ENCODE measurements around the gene SFSWAP. TPM values are rescaled to one million over a fixed set of nuclear protein-coding genes. Genes with fewer than 3 reads are reported as not detected.

Gene SFSWAP
- total RNA-seq, 1 donor from 2014 or later, result 60.1 TPM

DNA sequence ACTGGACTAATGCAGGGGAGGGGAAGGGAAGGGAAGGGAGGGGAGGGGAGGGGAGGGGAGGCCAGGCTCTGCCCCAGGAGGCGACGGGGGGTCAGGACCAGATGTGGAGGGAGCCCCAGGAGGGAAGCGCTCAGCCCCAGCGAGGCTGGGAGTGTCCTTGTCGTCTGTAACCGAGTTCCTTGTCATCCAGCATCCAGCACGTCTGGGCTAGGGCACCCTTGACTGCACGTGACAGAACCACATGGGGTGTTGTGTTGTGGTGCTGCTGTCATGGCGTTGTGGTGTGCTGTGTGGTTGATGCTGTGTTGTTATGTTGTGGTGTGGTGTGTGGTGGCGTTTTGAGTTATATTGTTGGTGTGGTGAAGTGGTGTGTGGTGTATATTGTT is 28.4 kb upstream of the SFSWAP start:
- peak; percentile 43 for DNase-seq (ENCODE audit: low spot score)

DNA sequence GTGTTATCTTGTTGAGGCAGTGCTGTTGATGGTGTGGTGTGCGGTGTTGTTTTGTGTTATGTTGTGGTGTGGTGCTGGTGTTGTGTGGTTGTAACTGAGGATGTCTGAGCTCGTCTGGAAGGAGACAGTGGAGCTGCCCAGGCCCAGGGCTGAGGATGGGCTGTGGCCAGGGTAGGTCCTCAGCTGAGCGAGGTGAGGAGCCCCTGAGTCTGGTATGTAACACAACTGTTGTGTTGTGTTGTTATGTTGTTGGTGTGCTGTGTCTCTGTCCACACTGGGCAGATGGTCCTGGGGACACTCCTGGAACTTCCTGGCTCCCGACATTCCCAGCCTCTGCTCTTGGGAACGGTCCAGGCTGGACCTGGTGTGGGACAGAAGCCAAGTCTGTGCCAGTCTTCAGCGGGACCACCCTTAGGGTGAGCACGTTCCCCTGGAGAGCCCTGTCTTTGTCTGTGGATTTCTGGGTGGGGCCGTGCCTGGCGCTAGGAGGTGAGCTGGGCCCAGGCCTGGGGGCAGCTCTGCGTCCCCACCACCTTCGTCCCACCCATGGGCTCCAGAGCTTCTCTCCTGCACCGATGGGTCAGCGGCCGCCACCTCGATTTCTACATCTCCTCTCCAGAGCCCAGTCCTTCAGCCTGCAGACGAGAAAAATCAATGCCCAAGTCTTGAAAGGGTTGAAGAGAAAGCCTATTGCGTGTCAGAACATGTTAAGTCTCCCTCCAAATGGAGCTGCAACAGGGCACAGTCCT is 27.4 kb upstream of the SFSWAP start:
- intact Hi-C loops (cut with micrococcal nuclease), result loop anchor here (10.0 kb wide), 1 partner anchor 79 kb away; no protein-coding TSS in a partner anchor
- H3K4me3 Mint-ChIP-seq (ENCODE audit: low read depth), result no peak overlapping the region
- H3K27me3 Mint-ChIP-seq (ENCODE audit: low read depth), result no peaks in the 10 kb centered on the region
- H3K9me3 Mint-ChIP-seq, result peaks cover 6% of the 10 kb centered on the region
- H3K27ac Mint-ChIP-seq, result peak overlapping the region; percentile 5
- H3K36me3 Mint-ChIP-seq (ENCODE audit: low read depth), result no peaks in the 10 kb centered on the region
- DNase-seq (ENCODE audit: low spot score), result no peak
- peaks cover 16% of the 10 kb centered on the region for H3K4me1 Mint-ChIP-seq (ENCODE audit: low read depth)

More for the DNA sequence above, 28.4 kb upstream of the SFSWAP start:
- H3K27ac Mint-ChIP-seq, result peak overlapping the region; percentile 5
- H3K4me1 Mint-ChIP-seq (ENCODE audit: low read depth), result peaks cover 16% of the 10 kb centered on the region
- intact Hi-C loops (cut with micrococcal nuclease), result loop anchor here (1.0 to 10.0 kb wide), 2 partner anchors 78 to 212 kb away; partner anchors contain the start of gene ULK1
- no peaks in the 10 kb centered on the region for H3K27me3 Mint-ChIP-seq (ENCODE audit: low read depth)
- no peak overlapping the region for H3K4me3 Mint-ChIP-seq (ENCODE audit: low read depth)
- no peaks in the 10 kb centered on the region for H3K36me3 Mint-ChIP-seq (ENCODE audit: low read depth)
- H3K9me3 Mint-ChIP-seq, result no peaks in the 10 kb centered on the region

DNA sequence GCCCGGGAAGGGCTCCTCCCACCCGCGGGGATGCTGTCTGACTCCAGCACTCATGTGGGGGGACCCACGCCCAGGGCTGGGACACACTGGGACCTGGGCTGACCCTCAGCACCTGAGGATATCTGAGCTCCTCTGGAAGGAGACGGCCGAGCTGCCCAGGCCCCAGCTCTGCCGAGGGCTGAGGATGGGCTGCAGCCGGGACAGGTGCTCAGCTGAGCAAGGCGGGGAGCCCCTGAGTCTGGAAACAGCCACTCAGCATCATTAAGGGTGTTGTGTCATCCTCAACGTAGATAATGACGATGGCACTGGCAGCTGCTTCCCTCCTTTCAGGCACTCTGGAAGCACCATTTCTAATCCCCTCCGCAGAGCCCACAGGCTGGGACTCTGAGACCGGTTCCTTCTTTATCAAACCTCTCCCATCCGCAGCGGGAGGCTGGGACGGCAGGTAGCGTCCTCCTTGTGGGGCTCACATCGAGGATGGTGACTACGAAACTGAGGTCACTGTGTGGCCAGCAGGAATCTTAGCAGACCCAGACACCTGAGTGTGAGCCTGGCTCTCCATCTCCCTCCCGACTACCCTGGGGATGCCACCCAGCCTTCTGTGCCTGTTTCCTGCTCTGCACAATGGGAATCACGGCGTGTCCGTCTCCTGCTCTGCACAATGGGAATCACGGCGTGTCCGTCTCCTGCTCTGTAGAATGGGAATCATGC is 26.7 kb upstream of the SFSWAP start:
- H3K36me3 Mint-ChIP-seq (ENCODE audit: low read depth), result no peaks in the 10 kb centered on the region
- peaks cover 12% of the 10 kb centered on the region for H3K9me3 Mint-ChIP-seq
- H3K4me3 Mint-ChIP-seq (ENCODE audit: low read depth), result no peak overlapping the region
- no peak overlapping the region for H3K27ac Mint-ChIP-seq
- intact Hi-C loops (cut with micrococcal nuclease), result loop anchor here (10.0 kb wide), 1 partner anchor 79 kb away; no protein-coding TSS in a partner anchor
- no peaks in the 10 kb centered on the region for H3K27me3 Mint-ChIP-seq (ENCODE audit: low read depth)
- peaks cover 16% of the 10 kb centered on the region for H3K4me1 Mint-ChIP-seq (ENCODE audit: low read depth)
- DNase-seq (ENCODE audit: low spot score), result no peak

DNA sequence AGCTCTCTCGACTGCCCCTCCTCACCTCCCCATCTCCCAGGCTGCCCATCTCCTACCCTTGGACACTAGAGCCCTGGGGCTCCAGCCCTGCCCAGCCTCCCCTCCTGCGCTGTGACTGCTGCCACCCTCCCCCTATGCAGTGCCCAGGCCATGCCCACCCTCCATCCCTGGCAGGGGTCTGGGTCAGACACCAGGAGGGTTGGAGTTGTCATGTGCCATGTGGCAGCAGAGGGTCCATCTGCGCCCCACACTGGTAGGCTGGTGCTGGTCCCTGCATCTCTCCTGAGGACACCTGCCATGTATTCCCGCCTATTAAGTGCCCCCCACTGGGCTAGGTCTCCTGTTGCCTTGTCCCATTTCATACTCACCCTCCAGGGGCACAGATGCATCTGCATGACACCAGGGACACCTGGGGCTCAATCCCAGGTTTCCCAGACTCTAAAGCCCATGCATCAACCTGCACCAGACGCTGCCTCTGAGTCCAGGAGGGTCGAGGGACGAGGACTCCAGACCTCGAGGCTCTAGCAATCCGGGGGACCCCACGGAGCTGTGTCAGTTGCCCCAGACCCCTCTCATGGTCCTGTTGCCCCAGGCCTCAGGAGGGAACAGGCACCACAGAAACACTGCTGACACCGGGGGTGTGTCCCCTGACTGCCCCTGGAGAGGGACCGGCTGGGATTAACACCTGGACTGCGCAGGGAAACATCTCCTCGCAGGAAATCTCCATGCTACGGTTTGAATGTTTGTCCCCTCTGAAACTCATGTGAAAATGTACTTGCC is 23.4 kb upstream of the SFSWAP start:
- H3K4me1 Mint-ChIP-seq (ENCODE audit: low read depth), result peaks cover 6% of the 10 kb centered on the region

DNA sequence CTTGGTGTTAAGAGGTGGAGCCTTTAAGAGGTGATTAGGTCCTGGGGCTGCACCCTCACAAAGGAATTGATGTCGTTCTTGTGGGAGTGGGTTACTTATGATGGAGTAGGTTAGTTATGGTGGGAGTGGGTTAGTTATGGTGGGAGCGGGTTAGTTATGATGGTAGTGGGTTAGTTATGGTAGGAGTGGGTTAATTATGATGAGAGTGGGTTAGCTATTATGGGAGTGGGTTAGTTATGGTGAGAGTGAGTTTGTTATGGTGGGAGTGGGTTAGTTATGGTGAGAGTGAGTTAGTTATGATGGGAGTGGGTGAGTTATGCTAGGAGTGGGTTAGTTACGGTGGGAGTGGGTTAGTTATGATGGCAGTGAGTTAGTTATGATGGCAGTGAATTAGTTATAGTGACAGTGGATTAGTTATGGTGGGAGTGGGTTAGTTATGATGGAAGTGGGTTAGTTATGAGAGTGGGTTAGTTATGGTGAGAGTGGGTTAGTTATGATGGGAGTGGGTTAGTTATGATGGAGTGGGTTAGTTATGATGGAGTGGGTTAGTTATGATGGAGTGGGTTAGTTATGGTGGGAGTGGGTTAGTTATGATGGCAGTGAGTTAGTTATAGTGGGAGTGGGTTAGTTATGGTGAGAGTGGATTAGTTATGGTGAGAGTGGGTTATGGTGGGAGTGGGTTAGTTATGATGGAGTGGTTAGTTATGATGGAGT is 22.6 kb upstream of the SFSWAP start:
- no peak overlapping the region for H3K4me3 Mint-ChIP-seq (ENCODE audit: low read depth)
- no peaks in the 10 kb centered on the region for H3K4me1 Mint-ChIP-seq (ENCODE audit: low read depth)
- intact Hi-C loops (cut with micrococcal nuclease), result loop anchor here (10.0 kb wide), 1 partner anchor 83 kb away; no protein-coding TSS in a partner anchor
- H3K36me3 Mint-ChIP-seq (ENCODE audit: low read depth), result no peaks in the 10 kb centered on the region
- DNase-seq (ENCODE audit: low spot score), result no peak
- no peak overlapping the region for H3K27ac Mint-ChIP-seq
- H3K9me3 Mint-ChIP-seq, result peaks cover 12% of the 10 kb centered on the region
- H3K27me3 Mint-ChIP-seq (ENCODE audit: low read depth), result no peaks in the 10 kb centered on the region

More for the DNA sequence above, 23.4 kb upstream of the SFSWAP start:
- no peak for DNase-seq (ENCODE audit: low spot score)
- Mint-ChIP-seq H3K4me3 (ENCODE audit: low read depth) (no peak overlapping the region), H3K36me3 (ENCODE audit: low read depth) (no peaks in the 10 kb centered on the region), H3K27ac (no peak overlapping the region), H3K27me3 (ENCODE audit: low read depth) (no peaks in the 10 kb centered on the region), H3K9me3 (peaks cover 12% of the 10 kb centered on the region)
- intact Hi-C loops (cut with micrococcal nuclease), result loop anchor here (10.0 kb wide), 1 partner anchor 83 kb away; no protein-coding TSS in a partner anchor

DNA sequence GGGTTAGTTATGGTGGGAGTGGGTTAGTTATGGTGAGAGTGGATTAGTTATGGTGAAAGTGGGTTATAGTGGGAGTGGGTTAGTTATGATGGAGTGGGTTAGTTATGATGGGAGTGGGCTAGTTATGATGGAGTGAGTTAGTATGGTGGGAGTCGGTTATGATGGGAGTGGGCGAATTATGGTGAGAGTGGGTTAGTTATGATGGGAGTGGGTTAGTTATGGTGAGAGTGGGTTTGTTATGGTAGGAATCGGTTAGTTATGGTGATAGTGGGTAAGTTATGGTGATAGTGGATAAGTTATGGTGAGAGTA is 22.1 kb upstream of the SFSWAP start:
- H3K4me3 Mint-ChIP-seq (ENCODE audit: low read depth), result no peak overlapping the region
- DNase-seq (ENCODE audit: low spot score), result no peak
- no peaks in the 10 kb centered on the region for H3K4me1 Mint-ChIP-seq (ENCODE audit: low read depth)
- H3K27ac Mint-ChIP-seq, result no peak overlapping the region
- no peaks in the 10 kb centered on the region for H3K27me3 Mint-ChIP-seq (ENCODE audit: low read depth)
- H3K36me3 Mint-ChIP-seq (ENCODE audit: low read depth), result no peaks in the 10 kb centered on the region
- peaks cover 12% of the 10 kb centered on the region for H3K9me3 Mint-ChIP-seq
- intact Hi-C loops (cut with micrococcal nuclease), result loop anchor here (10.0 kb wide), 1 partner anchor 84 kb away; no protein-coding TSS in a partner anchor

DNA sequence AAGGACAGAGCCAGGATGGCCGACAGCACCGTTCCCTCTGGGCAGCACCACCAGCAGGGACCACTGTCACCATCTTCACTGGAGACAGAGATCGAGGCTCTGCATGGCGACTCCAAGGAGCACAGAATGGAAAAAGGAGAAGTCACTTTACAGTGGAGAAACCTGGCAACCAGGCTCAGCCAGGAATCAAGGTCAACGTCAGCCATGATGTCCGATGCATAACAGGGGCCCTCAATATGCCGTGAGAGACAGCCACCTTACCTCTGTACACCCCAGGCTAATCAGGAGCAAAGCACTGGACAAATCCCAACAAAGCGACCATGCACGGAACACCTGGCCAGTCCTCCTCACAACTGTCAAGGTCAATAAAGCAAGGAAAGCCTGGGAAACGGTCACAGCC is 20.6 kb upstream of the SFSWAP start:
- Mint-ChIP-seq H3K27ac (no peak overlapping the region), H3K4me3 (ENCODE audit: low read depth) (no peak overlapping the region), H3K9me3 (peaks cover 12% of the 10 kb centered on the region), H3K36me3 (ENCODE audit: low read depth) (no peaks in the 10 kb centered on the region), H3K4me1 (ENCODE audit: low read depth) (no peaks in the 10 kb centered on the region), H3K27me3 (ENCODE audit: low read depth) (no peaks in the 10 kb centered on the region)
- DNase-seq (ENCODE audit: low spot score), result no peak
- intact Hi-C loops (cut with micrococcal nuclease), result no loop called here

DNA sequence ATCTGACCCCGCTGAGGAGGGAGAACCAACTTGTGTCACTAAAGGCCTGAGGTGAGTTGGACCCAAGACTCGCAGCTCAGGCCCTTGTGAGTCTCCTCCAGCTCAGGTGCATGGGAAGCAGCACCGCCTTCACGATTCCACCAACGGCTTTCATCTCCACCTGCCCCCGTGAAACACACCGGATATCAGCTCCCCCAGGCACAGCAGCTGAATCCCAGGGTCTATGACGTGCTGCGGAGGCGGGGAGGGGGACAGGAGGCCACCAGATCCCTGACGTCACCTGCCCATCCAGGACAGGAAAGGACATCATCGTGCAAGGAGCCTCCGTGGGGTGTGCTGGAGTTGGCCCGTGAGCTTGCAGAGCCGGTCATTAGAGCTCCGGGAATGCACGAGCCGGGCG is 18.5 kb upstream of the SFSWAP start:
- Mint-ChIP-seq H3K4me1 (ENCODE audit: low read depth) (no peaks in the 10 kb centered on the region), H3K4me3 (ENCODE audit: low read depth) (no peak overlapping the region), H3K27ac (no peak overlapping the region), H3K27me3 (ENCODE audit: low read depth) (no peaks in the 10 kb centered on the region), H3K9me3 (peaks cover 12% of the 10 kb centered on the region), H3K36me3 (ENCODE audit: low read depth) (no peaks in the 10 kb centered on the region)
- intact Hi-C loops (cut with micrococcal nuclease), result no loop called here
- DNase-seq (ENCODE audit: low spot score), result no peak

DNA sequence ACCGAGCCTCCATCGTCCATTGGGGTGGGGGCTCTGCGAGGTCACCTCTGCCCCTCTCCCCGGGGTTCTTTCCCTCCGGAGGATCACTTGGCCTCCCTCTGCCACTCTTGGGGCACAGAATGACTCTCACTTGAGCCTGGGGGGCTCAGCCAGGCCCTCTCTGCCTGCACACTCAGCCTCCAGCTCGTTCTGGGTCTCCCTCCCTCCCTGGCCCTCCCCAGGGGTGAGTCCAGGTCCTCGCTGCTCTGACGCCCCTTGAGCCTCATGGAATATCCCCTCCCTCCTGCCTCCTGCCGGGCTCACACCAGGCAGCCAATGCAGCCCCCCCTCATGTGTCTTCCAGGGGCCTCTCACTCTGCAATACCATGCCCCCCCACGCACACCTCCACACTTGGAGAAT is 17.7 kb upstream of the SFSWAP start:
- no peak overlapping the region for H3K4me3 Mint-ChIP-seq (ENCODE audit: low read depth)
- H3K27me3 Mint-ChIP-seq (ENCODE audit: low read depth), result no peaks in the 10 kb centered on the region
- DNase-seq (ENCODE audit: low spot score), result no peak
- H3K27ac Mint-ChIP-seq, result no peak overlapping the region
- peaks cover 9% of the 10 kb centered on the region for H3K9me3 Mint-ChIP-seq
- no peaks in the 10 kb centered on the region for H3K4me1 Mint-ChIP-seq (ENCODE audit: low read depth)
- no peaks in the 10 kb centered on the region for H3K36me3 Mint-ChIP-seq (ENCODE audit: low read depth)
- intact Hi-C loops (cut with micrococcal nuclease), result no loop called here

DNA sequence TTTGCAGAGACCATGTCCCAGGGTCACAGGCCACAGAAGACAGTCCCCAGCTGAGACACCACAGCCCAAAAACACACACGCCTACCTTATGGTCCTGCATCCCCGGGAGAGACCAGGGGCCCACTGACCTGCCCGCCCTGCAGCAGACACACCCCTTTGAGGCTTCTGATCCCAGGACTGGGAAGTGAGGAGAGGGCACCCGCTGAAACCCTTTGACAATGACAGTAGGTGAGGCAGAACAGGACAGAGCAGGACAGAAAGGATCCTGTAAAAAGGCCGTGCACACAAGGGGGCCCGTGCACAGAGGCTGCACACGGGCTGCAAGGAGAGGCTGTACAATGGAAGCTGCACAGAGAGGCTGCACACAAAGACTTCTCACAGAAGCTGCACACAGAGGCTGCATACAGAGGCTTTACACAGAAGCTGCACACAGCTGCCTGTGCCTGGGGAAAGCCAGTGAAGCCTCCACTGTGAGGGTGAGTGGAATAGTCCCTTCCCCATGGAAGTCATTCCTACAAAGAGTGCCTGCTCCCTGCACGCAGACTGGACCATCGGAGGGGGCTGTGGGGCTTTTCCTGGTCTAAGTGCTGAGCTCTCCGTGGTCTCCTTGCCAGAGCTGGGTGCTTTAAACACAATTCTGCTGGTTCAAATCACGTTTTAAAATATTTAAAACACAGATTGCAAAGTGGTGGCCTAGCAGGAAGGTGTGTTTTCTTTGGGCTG is 16.6 kb upstream of the SFSWAP start:
- Mint-ChIP-seq H3K4me1 (ENCODE audit: low read depth) (no peaks in the 10 kb centered on the region), H3K9me3 (no peaks in the 10 kb centered on the region), H3K27ac (no peak overlapping the region), H3K36me3 (ENCODE audit: low read depth) (no peaks in the 10 kb centered on the region), H3K4me3 (ENCODE audit: low read depth) (no peak overlapping the region), H3K27me3 (ENCODE audit: low read depth) (peaks cover 2% of the 10 kb centered on the region)
- intact Hi-C loops (cut with micrococcal nuclease), result no loop called here
- DNase-seq (ENCODE audit: low spot score), result no peak

DNA sequence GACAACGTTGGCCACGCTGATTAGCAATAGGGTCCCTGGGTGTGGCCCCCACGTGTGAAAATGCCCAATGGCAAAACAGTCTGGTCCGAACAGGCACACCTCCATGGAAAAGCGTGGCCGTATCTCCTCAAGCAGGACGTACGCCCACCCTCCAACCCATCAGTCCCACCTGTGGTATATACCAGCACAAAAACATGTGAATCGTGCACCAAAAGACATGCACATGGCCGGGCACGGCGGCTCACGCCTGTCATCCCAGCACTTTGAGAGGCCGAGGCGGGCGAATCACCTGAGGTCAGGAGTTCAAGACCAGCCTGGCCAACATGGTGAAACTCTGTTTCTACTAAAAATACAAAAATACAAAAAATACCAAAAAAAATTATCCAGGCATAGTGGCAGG is 14.9 kb upstream of the SFSWAP start:
- H3K27me3 Mint-ChIP-seq (ENCODE audit: low read depth), result peaks cover 7% of the 10 kb centered on the region
- H3K9me3 Mint-ChIP-seq, result no peaks in the 10 kb centered on the region
- no peaks in the 10 kb centered on the region for H3K4me1 Mint-ChIP-seq (ENCODE audit: low read depth)
- H3K36me3 Mint-ChIP-seq (ENCODE audit: low read depth), result no peaks in the 10 kb centered on the region
- no peak overlapping the region for H3K27ac Mint-ChIP-seq
- intact Hi-C loops (cut with micrococcal nuclease), result no loop called here
- H3K4me3 Mint-ChIP-seq (ENCODE audit: low read depth), result no peak overlapping the region
- DNase-seq (ENCODE audit: low spot score), result no peak

DNA sequence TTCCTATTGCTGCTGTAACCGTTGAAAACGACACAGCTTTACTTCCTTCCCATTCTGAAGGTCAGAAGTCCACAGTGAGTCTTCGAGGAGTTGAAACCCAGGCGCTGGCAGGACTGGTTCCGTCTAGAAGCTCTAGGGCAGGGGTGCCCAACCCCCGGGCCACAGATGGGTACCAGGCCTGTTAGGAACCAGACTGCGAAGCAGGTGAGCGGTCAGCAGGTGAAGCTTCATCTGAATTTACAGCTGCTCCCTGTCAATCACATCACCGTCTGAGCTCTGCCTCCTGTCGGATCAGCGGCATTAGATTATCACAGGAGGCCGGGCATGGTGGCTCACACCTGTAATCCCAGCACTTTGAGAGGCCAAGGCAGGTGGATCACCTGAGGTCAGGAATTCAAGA is 12.6 kb upstream of the SFSWAP start:
- Mint-ChIP-seq H3K4me1 (ENCODE audit: low read depth) (peaks cover 3% of the 10 kb centered on the region), H3K27ac (no peak overlapping the region), H3K4me3 (ENCODE audit: low read depth) (no peak overlapping the region), H3K27me3 (ENCODE audit: low read depth) (peaks cover 7% of the 10 kb centered on the region), H3K9me3 (peaks cover 2% of the 10 kb centered on the region), H3K36me3 (ENCODE audit: low read depth) (no peaks in the 10 kb centered on the region)
- intact Hi-C loops (cut with micrococcal nuclease), result no loop called here
- DNase-seq (ENCODE audit: low spot score), result no peak
